HepG2 (cell line): Measurements from ENCODE around the gene ITCH. TPM values are rescaled to one million over a fixed set of nuclear protein-coding genes. Genes with fewer than 3 reads are reported as not detected.
A peak's percentile ranks its signal among the peaks of the same experiment; 100 is the strongest.

ENCODE experiments used
- GATA4 ChIP-seq: sonication (generic); IDR thresholded peaks from 2 replicates; pipeline ENCODE4 v1.6.1; 2016; ENCODE audit warnings: antibody characterized with exemption, low read depth, borderline replicate concordance
- IRF2 ChIP-seq: IDR thresholded peaks from 2 replicates; pipeline ENCODE4 v1.6.1; 2018; ENCODE audit warnings: missing genetic modification reagents, missing compliant biosample characterization
- JARID2 ChIP-seq: sonication (generic); formaldehyde crosslinking; IDR thresholded peaks from 2 replicates; pipeline ENCODE4 v1.8.1; 2023; ENCODE audit warnings: missing genetic modification reagents, inconsistent platforms; ENCODE audit not compliant: insufficient replicate concordance
- KLF16 ChIP-seq, 2 experiments: sonication (generic) in 1 of 2; formaldehyde crosslinking in 1 of 2; IDR thresholded peaks; 2 replicates each; pipeline versions ENCODE4 v1.6.1 to v1.8.0; 2016 to 2023; ENCODE audit warnings: missing genetic modification reagents in 2 of 2, missing compliant biosample characterization in 1 of 2
- NR1H2 ChIP-seq: sonication (generic); formaldehyde crosslinking; IDR thresholded peaks from 2 replicates; pipeline ENCODE4 v1.8.1; 2022; ENCODE audit warnings: low read depth, missing genetic modification reagents, borderline replicate concordance
- RAD21 ChIP-seq: fragments of 450-650 bp; formaldehyde crosslinking; IDR thresholded peaks from 2 replicates; pipeline ENCODE4 v1.5.0; 2020; ENCODE audit warnings: mild to moderate bottlenecking
- STAT6 ChIP-seq: sonication (generic); formaldehyde crosslinking; IDR thresholded peaks from 2 replicates; pipeline ENCODE4 v1.4.0; 2020; ENCODE audit warnings: missing genetic modification reagents, mild to moderate bottlenecking, borderline replicate concordance
- TRIM24 ChIP-seq: sonication (generic); formaldehyde crosslinking; IDR thresholded peaks from 2 replicates; pipeline ENCODE4 v1.8.0; 2022; ENCODE audit warnings: mild to moderate bottlenecking, missing genetic modification reagents
- ZBTB49 ChIP-seq: sonication (generic); formaldehyde crosslinking; IDR thresholded peaks from 2 replicates; pipeline ENCODE4 v1.4.0; 2020; ENCODE audit warnings: missing genetic modification reagents, borderline replicate concordance
- ZFP82 ChIP-seq: sonication (generic); formaldehyde crosslinking; IDR thresholded peaks from 2 replicates; pipeline ENCODE4 v1.5.1; 2020; ENCODE audit warnings: mild to moderate bottlenecking, missing genetic modification reagents, borderline replicate concordance
- ZNF12 ChIP-seq: sonication (generic); formaldehyde crosslinking; IDR thresholded peaks from 2 replicates; pipeline ENCODE4 v1.5.0; 2020; ENCODE audit warnings: missing genetic modification reagents
- ZNF333 ChIP-seq: sonication (generic); formaldehyde crosslinking; IDR thresholded peaks from 2 replicates; pipeline ENCODE4 v1.4.0; 2020; ENCODE audit warnings: mild to moderate bottlenecking, missing genetic modification reagents, borderline replicate concordance
- ZNF431 ChIP-seq: sonication (generic); formaldehyde crosslinking; IDR thresholded peaks from 2 replicates; pipeline ENCODE4 v1.9.0; 2022; ENCODE audit warnings: missing genetic modification reagents, low read depth, mild to moderate bottlenecking, borderline replicate concordance
- ZNF512B ChIP-seq: sonication (generic); formaldehyde crosslinking; IDR thresholded peaks from 2 replicates; pipeline ENCODE4 v1.5.1; 2020; ENCODE audit warnings: missing genetic modification reagents, mild to moderate bottlenecking, borderline replicate concordance
- ZNF678 ChIP-seq: sonication (generic); formaldehyde crosslinking; IDR thresholded peaks from 2 replicates; pipeline ENCODE4 v1.4.0; 2020; ENCODE audit warnings: mild to moderate bottlenecking, missing genetic modification reagents
- ZSCAN29 ChIP-seq: sonication (generic); formaldehyde crosslinking; conservative IDR thresholded peaks from 2 replicates; pipeline ENCODE4 v1.4.0; 2020; ENCODE audit warnings: mild to moderate bottlenecking, missing genetic modification reagents
- ZSCAN30 ChIP-seq: sonication (generic); formaldehyde crosslinking; IDR thresholded peaks from 2 replicates; pipeline ENCODE4 v1.5.0; 2020; ENCODE audit warnings: mild to moderate bottlenecking, missing genetic modification reagents
- polyA plus RNA-seq, 8 experiments: library from polyadenylated mRNA; depleted of rRNA in 3 of 8; stranded (reverse) in 7 of 8; unstranded in 1 of 8; fragments of >200 nt; fragmentation: Illumina TruSeq in 4 of 8; extraction: Trizol in 4 of 8; gene quantifications; 2 replicates each; pipeline versions ENCODE4 v1.2.1 to v1.2.3, GENCODE V29; 2011 to 2016; ENCODE audit warnings: low read depth in 4 of 8, missing spikeins in 1 of 8, mixed read lengths in 1 of 8; ENCODE audit not compliant: insufficient read depth in 1 of 8
- total RNA-seq, 5 experiments: library from RNA; depleted of rRNA; stranded (reverse); fragments of >200 nt; fragmentation: Illumina TruSeq; extraction: Trizol; gene quantifications; 2 replicates each; pipeline ENCODE4 v1.2.3, GENCODE V29; 2016; ENCODE audit warnings: low read depth in 1 of 5
- TF ChIP-seq, protein P1 (sequence below): sonication (generic); formaldehyde crosslinking; IDR thresholded peaks from 2 replicates; pipeline ENCODE4 v1.4.0; 2020; ENCODE audit warnings: mild to moderate bottlenecking, missing genetic modification reagents

The ITCH gene
- total and polyA plus RNA-seq, 2 of the 13 experiments (the other 11 are each of a cell fraction or from before 2014, with no cell fraction given), result 20.5 to 112 TPM

DNA sequence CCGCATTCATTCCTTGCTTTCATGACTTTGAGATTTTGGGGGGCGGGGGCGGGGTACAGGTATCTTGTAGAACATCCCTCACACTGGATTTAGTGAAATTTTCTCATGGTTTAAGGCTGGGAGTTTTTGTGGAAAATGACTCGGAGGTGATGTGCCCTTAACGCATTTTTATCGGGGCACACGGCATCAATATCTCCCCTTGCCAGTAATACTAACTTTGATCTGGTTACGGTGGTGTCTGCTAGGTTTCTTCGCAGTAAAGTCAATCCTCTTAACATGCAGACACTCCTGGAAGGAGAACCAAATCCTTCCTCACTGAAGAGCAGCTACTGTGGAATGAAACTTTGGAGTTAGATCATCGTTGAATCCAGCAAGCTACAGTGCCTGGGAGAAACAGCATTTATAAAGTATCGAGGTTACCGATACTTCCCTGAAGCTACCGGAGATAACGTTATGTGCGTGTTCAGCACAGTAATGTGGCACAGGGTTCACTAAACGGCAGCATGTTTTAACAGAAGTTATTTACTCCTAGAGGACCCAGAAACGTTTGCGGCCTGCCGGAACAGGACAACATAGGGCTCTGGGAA, 151.9 kb downstream of the ITCH start (continued):
- TF ChIP-seq KLF16 (CRISPR knock-in tag; IDR thresholded peaks at IDR 0.05) (peak in 1 of 2 experiments; percentile 69; a peak in 1 of 4 replicates), TRIM24 (CRISPR knock-in tag) (no peak), ZFP82 (CRISPR knock-in tag) (peak; percentile 72; the same call in 1 of the 2 replicates), JARID2 (peak; percentile 68), ZBTB49 (CRISPR knock-in tag) (0 out of 2 replicates have a peak, but pooled peaks have one; percentile 63), IRF2 (CRISPR knock-in tag) (peak; percentile 53; the same call in 1 of the 2 replicates), ZSCAN30 (CRISPR knock-in tag) (no peak), NR1H2 (CRISPR knock-in tag) (no peak), ZNF512B (CRISPR knock-in tag) (no peak), ZNF333 (no peak), RAD21 (CRISPR knock-in tag) (peak; percentile 30; the same call in 1 of the 2 replicates), ZNF12 (CRISPR knock-in tag) (peak; percentile 61; the same call in 1 of the 2 replicates), ZNF678 (CRISPR knock-in tag) (peak; percentile 21; the same call in 1 of the 2 replicates), GATA4 (0 out of 2 replicates have a peak, but pooled peaks have one; percentile 38), ZSCAN29 (CRISPR knock-in tag) (peak; percentile 64; the same call in 1 of the 2 replicates), ZNF431 (CRISPR knock-in tag) (0 out of 2 replicates have a peak, but pooled peaks have one; percentile 8), STAT6 (0 out of 2 replicates have a peak, but pooled peaks have one; percentile 41)
- TF ChIP-seq, protein P1, sequence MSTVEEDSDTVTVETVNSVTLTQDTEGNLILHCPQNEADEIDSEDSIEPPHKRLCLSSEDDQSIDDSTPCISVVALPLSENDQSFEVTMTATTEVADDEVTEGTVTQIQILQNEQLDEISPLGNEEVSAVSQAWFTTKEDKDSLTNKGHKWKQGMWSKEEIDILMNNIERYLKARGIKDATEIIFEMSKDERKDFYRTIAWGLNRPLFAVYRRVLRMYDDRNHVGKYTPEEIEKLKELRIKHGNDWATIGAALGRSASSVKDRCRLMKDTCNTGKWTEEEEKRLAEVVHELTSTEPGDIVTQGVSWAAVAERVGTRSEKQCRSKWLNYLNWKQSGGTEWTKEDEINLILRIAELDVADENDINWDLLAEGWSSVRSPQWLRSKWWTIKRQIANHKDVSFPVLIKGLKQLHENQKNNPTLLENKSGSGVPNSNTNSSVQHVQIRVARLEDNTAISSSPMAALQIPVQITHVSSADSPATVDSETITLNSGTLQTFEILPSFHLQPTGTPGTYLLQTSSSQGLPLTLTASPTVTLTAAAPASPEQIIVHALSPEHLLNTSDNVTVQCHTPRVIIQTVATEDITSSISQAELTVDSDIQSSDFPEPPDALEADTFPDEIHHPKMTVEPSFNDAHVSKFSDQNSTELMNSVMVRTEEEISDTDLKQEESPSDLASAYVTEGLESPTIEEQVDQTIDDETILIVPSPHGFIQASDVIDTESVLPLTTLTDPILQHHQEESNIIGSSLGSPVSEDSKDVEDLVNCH, result 0 out of 2 replicates have a peak, but pooled peaks have one; percentile 48
